ENCODE data around the gene PTPRN2. TPM values are rescaled to one million over a fixed set of nuclear protein-coding genes. Genes with fewer than 3 reads are reported as not detected.

PTPRN2 gene
- total and polyA plus RNA-seq, 9 of the 15 experiments (the other 6 are each of a cell fraction or from before 2014, with no cell fraction given): not detected

DNA sequence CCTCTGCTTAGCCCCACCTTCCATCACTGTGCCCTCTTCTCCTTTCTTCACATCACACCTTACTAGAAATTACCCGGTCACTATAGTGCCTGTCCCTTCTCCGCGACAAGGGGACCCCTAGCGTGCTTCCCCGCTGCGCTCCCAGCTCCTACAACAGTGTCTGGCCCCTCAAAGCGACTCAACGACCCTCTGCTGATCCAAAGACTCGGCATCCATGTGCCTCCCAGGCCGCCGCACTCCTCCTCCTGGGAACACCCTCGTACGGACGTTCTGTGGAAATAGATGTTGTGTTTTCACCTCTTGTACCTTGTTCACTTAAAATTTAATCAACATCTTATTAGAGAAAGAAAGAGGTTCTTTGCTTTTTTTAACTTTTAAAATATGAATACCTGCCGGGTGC, 787.3 kb downstream of the PTPRN2 start:
- ChIA-PET CTCF (ENCODE audit: low intra/inter-chr PET ratio) (no interaction called here), POLR2A (interaction anchor here (0.6 to 0.9 kb wide), 2 partner anchors 12 kb away, joined by 3 read pairs; no protein-coding TSS in a partner anchor)
- ATAC-seq: no peak
- H3K27me3 ChIP-seq (ENCODE audit: control insufficient read depth in 2 of 2, insufficient read depth in 2 of 2, low read length in 2 of 2): peaks cover 57 to 79% of the 10 kb centered on the region in 2 experiments
- intact Hi-C loops (cut with micrococcal nuclease): no loop called here
- no peaks in the 10 kb centered on the region for H3K79me2 ChIP-seq (ENCODE audit: control insufficient read depth, insufficient read depth, low read length)
- H3K9me1 ChIP-seq (ENCODE audit: control insufficient read depth, insufficient read depth, low read length): no peaks in the 10 kb centered on the region
- H3K4me1 ChIP-seq (replicated peaks in 1 of 2; ENCODE audit: control insufficient read depth in 2 of 2, insufficient read depth in 2 of 2, low read length in 2 of 2): peaks cover 0 to 5% of the 10 kb centered on the region in 2 experiments; a peak in 1 of 5 replicates
- H3K4me2 ChIP-seq (ENCODE audit: insufficient read depth, low read length): no peak overlapping the region
- no peak for FAIRE-seq
- H4K20me1 ChIP-seq (replicated peaks; ENCODE audit: control insufficient read depth, insufficient read depth, low read length): peaks cover 13% of the 10 kb centered on the region
- in situ Hi-C loops (cut with MboI): no loop called here
- H2AFZ ChIP-seq (ENCODE audit: low read depth, low read length): no peak overlapping the region
- H3K36me3 ChIP-seq (ENCODE audit: control insufficient read depth, insufficient read depth, low read length): no peaks in the 10 kb centered on the region
- no peak overlapping the region for H3K9ac ChIP-seq (ENCODE audit: insufficient read depth in 1 of 2, low read depth in 2 of 2, low read length in 2 of 2)
- 1% methylated on average over 15 of the region's 15 CpGs for WGBS (ENCODE audit: insufficient coverage, low coverage, missing lambda C conversion rate)
- no peak overlapping the region for H3K4me3 ChIP-seq
- BruUV-seq (replicated peaks): no TSS peak
- H3K27ac ChIP-seq (ENCODE audit: extremely low read depth, low read depth, low read length): no peak overlapping the region
- H3K9me3 ChIP-seq (replicated peaks; ENCODE audit: control insufficient read depth, insufficient read depth, low read depth, low read length): no peaks in the 10 kb centered on the region
- DNase-seq (ENCODE audit: extremely low read depth in 1 of 4, low spot score in 3 of 4): no peak
- TF ChIP-seq TAF15 (IDR thresholded peaks at IDR 0.05; ENCODE audit: low read depth, low read length): no peak
- no peak for TF ChIP-seq ZNF507 (tag; conservative IDR thresholded peaks at IDR 0.05)
- TF ChIP-seq SMAD1 (IDR thresholded peaks at IDR 0.05; ENCODE audit: low read depth, low read length, partially characterized antibody): no peak
- TF ChIP-seq HDAC8 (tag; IDR thresholded peaks at IDR 0.05): no peak
- TF ChIP-seq C11orf30 (IDR thresholded peaks at IDR 0.05; ENCODE audit: low read depth): no peak
- TF ChIP-seq ZNF311 (CRISPR knock-in tag; IDR thresholded peaks at IDR 0.05): no peak
- no peak for TF ChIP-seq MED1 (CRISPR knock-in tag; IDR thresholded peaks at IDR 0.05; ENCODE audit: borderline replicate concordance)
- TF ChIP-seq, protein P1, sequence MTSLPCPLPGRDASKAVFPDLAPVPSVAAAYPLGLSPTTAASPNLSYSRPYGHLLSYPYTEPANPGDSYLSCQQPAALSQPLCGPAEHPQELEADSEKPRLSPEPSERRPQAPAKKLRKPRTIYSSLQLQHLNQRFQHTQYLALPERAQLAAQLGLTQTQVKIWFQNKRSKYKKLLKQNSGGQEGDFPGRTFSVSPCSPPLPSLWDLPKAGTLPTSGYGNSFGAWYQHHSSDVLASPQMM (CRISPR knock-in tag; IDR thresholded peaks at IDR 0.05): no peak
- no peak for TF ChIP-seq NEUROD1 (IDR thresholded peaks at IDR 0.05; ENCODE audit: borderline replicate concordance, low read depth, low read length, partially characterized antibody)
- no peak for TF ChIP-seq JUNB (CRISPR knock-in tag; conservative IDR thresholded peaks at IDR 0.05)
- no peak for TF ChIP-seq HEY1 (CRISPR knock-in tag; IDR thresholded peaks at IDR 0.05; ENCODE audit: borderline replicate concordance)
- TF ChIP-seq L3MBTL2 (IDR thresholded peaks at IDR 0.05): no peak
- no peak for TF ChIP-seq SMC3 (conservative IDR thresholded peaks at IDR 0.05; ENCODE audit: insufficient read depth, low read depth, low read length)
- TF ChIP-seq CHD1 (IDR thresholded peaks at IDR 0.05; ENCODE audit: low read length): no peak
- TF ChIP-seq SAFB2 (IDR thresholded peaks at IDR 0.05; ENCODE audit: borderline replicate concordance, low read depth, low read length, severe bottlenecking): no peak
- TF ChIP-seq HDAC3 (IDR thresholded peaks at IDR 0.05; ENCODE audit: borderline replicate concordance, partially characterized antibody): no peak
- TF ChIP-seq, protein P2, sequence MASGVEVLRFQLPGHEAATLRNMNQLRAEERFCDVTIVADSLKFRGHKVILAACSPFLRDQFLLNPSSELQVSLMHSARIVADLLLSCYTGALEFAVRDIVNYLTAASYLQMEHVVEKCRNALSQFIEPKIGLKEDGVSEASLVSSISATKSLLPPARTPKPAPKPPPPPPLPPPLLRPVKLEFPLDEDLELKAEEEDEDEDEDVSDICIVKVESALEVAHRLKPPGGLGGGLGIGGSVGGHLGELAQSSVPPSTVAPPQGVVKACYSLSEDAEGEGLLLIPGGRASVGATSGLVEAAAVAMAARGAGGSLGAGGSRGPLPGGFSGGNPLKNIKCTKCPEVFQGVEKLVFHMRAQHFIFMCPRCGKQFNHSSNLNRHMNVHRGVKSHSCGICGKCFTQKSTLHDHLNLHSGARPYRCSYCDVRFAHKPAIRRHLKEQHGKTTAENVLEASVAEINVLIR (CRISPR knock-in tag; IDR thresholded peaks at IDR 0.05): no peak
- TF ChIP-seq ATF7 (IDR thresholded peaks at IDR 0.05): no peak
- TF ChIP-seq ILK (tag; IDR thresholded peaks at IDR 0.05; ENCODE audit: borderline replicate concordance, low read depth): no peak
